Muscle layer of duodenum (tissue), 2 donors: ENCODE measurements around the gene TPSD1.

ENCODE experiments used
- H3K27ac ChIP-seq: one replicate; pipeline ENCODE4 v1.7.0; 2013; ENCODE audit warnings: mild to moderate bottlenecking, low read length
- H3K27me3 ChIP-seq: one replicate; pipeline ENCODE4 v1.7.0; 2013; ENCODE audit warnings: low read depth, mild to moderate bottlenecking, control low read depth, low read length
- H3K36me3 ChIP-seq, 2 donors: one replicate each; pipeline ENCODE4 v1.7.0; 2013; ENCODE audit warnings: low read length in 2 of 2, control low read depth in 1 of 2, mild to moderate bottlenecking in 1 of 2; ENCODE audit not compliant: insufficient read depth in 2 of 2, control insufficient read depth in 1 of 2
- H3K4me1 ChIP-seq, 2 donors: one replicate each; pipeline ENCODE4 v1.7.0; 2013; ENCODE audit warnings: low read length in 2 of 2, mild to moderate bottlenecking in 2 of 2, control low read depth in 1 of 2, moderate library complexity in 1 of 2; ENCODE audit not compliant: insufficient read depth in 2 of 2, control insufficient read depth in 1 of 2
- H3K4me3 ChIP-seq, 2 donors: one replicate each; pipeline ENCODE4 v1.7.0; 2013; ENCODE audit warnings: low read length in 2 of 2, low read depth in 1 of 2, mild to moderate bottlenecking in 1 of 2
- H3K9me3 ChIP-seq, 2 donors: one replicate each; pipeline ENCODE4 v1.7.0; 2013; ENCODE audit warnings: low read length in 2 of 2, control low read depth in 1 of 2, mild to moderate bottlenecking in 1 of 2; ENCODE audit not compliant: control insufficient read depth in 1 of 2
- donor health status: healthy.

Gene TPSD1

DNA sequence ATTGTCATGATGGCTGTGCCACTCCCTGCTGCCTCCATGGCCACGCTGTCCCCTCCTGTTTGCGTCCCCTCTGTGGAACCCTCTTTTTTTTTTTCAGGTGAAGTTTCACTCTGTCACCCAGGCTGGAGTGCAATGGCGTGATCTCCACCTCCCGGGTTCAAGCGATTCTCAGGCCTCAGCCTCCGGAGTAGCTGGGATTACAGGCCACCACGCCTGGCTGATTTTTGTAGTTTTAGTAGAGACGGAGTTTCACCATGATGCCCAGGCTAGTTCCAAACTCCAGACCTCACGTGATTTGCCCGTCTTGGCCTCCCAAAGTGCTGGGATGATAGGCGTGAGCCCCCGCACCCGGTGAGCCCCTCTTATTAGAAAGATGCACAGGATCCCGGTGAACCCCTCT, 42.5 kb downstream of the TPSD1 start:
- no peaks in the 10 kb centered on the region for H3K36me3 ChIP-seq
- peaks cover 6% of the 10 kb centered on the region for H3K27me3 ChIP-seq
- H3K4me3 ChIP-seq, result no peak overlapping the region
- peaks cover 0 to 7% of the 10 kb centered on the region in 2 donors for H3K4me1 ChIP-seq
- H3K27ac ChIP-seq, result no peak overlapping the region
- no peaks in the 10 kb centered on the region for H3K9me3 ChIP-seq

DNA sequence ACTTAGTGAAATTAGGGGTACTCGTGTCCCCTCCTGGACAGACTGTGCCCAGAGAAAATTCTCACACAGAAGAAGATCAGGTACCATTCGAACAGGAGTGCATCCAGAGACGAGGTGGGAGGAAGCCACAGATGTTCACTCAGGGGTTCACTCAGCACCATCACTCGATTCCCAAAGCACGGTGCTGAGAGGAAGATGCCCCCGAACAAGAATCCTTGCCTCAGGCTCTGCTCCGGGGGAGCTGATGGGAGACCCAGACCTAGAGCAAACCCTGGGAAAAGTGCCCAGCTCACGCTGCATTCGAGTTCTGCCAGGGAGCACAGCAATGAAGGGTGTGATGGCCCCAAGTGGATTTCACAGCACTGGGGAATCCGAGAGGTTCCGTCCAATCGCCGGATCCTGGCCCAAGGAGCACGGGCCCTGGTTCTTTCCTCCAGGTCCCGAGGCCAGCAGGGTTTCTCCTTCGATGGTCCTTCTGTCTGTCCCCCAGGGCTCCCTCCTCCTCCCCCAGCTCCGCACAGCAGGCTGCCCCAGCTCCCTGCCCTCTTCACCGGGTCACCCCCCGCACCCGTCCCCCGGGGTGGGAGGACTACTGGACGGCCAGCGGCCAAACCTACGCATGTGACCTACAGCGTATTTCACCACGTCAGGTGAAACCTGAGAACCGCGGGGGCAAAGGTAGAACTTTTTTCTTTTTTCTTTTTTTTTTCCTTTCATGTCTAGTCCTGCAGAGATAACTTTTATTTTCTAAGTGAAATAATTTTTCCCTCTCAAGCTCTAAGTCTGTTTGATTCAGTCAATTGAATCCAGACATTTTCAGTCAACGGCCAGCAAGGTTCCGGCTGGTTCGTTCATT, 43.4 kb downstream of the TPSD1 start:
- H3K27me3 ChIP-seq, result peaks cover 6% of the 10 kb centered on the region

DNA sequence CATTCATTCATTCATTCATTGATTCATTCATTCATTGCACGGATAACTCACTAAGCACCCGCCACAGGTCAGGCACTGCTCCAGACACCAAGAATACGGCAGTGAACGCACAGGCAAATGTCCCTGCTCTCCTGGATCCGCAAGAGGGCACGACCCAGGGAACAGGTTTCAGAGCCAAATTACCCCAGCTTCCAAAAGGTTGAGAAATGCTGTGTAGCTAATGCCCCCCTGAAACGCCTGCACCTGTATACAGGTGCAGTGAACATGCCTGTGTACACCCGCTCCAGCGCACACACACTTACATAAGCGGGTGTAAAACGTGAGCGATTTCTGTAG, 44.0 kb downstream of the TPSD1 start:
- Histone ChIP-seq H3K4me3 (no peak overlapping the region), H3K4me1 (peaks cover 0 to 7% of the 10 kb centered on the region in 2 donors), H3K9me3 (no peaks in the 10 kb centered on the region), H3K27me3 (peaks cover 6% of the 10 kb centered on the region), H3K27ac (no peak overlapping the region), H3K36me3 (no peaks in the 10 kb centered on the region)

More for the DNA sequence above, 43.4 kb downstream of the TPSD1 start:
- Histone ChIP-seq H3K27ac (no peak overlapping the region), H3K4me1 (peaks cover 0 to 7% of the 10 kb centered on the region in 2 donors), H3K4me3 (no peak overlapping the region), H3K36me3 (no peaks in the 10 kb centered on the region), H3K9me3 (no peaks in the 10 kb centered on the region)

DNA sequence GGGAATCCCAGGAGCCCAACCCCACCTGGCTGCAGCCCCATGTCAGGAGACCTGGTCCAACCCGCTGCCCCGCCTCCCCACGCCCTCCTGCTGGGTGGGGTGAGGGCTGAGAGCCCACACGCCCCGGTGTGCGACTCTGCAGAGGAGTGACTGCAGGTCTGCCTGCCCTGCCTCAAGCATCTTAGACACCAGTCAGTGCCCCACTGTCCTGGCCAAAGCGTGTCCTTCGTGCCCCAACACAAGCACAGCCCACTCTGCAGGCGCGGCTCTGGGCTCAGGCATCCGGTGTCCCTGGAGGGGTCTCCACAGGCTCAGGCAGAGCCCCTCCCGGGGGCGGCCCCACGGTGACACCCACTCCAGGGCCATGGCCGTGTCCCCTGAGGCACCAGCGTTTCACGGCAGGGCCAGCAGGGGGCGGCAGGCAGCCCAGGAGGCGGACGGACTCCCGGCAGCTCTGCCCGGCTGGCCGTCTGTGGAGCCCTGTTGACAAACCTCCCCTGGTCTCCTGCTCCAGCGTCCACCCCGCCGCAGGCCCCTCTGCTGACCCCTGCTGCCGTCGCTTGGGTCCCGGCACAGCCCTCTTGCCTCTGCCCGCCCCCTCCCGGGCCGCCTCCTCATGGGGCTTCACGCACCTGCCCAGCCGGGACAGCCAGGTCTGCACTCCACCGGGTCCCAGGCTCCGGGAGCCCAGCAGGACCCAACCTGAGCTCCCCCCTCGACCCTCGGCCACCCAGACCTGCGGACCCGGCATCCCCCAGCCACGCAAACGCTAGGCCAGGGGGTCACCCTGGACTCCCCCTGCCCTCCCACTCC, 45.0 kb downstream of the TPSD1 start:
- H3K4me1 ChIP-seq, result peaks cover 0 to 7% of the 10 kb centered on the region in 2 donors
- peaks cover 6% of the 10 kb centered on the region for H3K27me3 ChIP-seq
- H3K4me3 ChIP-seq, result no peak overlapping the region
- no peaks in the 10 kb centered on the region for H3K9me3 ChIP-seq
- H3K36me3 ChIP-seq, result no peaks in the 10 kb centered on the region
- H3K27ac ChIP-seq, result no peak overlapping the region

DNA sequence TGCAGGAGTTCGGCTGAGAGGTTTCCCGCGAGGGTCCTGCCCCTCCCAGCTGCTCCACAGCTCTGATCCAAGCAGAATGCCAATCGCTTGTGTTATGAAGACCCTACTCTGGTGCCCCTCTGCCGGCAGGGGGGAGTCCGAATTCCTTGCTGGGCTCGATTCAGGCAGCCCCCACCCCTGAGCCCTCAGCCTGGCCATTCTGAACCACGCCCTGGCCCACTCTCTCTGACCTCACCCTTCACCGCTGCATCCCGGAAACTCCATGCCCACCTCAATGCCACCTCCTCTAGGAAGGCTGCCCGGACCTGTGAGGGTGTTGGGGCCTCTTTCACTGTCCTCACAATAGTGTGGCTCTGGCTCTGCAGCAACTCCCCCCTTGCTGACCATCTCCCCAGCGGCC, 45.7 kb downstream of the TPSD1 start:
- H3K4me1 ChIP-seq, result peaks cover 0 to 7% of the 10 kb centered on the region in 2 donors
- H3K4me3 ChIP-seq, result no peak overlapping the region
- no peaks in the 10 kb centered on the region for H3K9me3 ChIP-seq
- no peaks in the 10 kb centered on the region for H3K36me3 ChIP-seq
- no peak overlapping the region for H3K27ac ChIP-seq
- peaks cover 6% of the 10 kb centered on the region for H3K27me3 ChIP-seq

DNA sequence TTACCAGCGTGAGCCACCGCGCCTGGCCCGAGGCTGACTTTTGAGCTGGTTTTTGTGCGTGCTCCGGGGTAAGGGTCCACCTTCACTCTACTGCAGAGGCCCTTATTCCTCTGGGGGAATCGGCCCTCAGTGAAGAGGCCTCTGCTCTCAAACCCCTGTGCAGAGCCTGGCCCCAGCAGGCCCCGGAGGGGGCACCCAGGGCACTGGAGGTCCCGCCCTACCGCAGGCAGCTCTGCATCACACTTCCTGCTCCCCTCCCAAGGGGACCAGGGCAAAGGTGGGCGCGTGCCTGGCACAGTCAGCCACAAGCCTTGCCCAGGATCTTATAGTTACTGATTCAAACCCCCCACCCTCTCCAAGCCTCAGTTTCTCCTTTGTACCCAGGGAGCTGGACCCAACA, 50.0 kb downstream of the TPSD1 start:
- H3K27ac ChIP-seq, result no peak overlapping the region
- H3K4me3 ChIP-seq, result no peak overlapping the region
- H3K4me1 ChIP-seq, result peaks cover under 1 to 13% of the 10 kb centered on the region in 2 donors
- no peaks in the 10 kb centered on the region for H3K36me3 ChIP-seq
- H3K27me3 ChIP-seq, result no peaks in the 10 kb centered on the region
- no peaks in the 10 kb centered on the region for H3K9me3 ChIP-seq

DNA sequence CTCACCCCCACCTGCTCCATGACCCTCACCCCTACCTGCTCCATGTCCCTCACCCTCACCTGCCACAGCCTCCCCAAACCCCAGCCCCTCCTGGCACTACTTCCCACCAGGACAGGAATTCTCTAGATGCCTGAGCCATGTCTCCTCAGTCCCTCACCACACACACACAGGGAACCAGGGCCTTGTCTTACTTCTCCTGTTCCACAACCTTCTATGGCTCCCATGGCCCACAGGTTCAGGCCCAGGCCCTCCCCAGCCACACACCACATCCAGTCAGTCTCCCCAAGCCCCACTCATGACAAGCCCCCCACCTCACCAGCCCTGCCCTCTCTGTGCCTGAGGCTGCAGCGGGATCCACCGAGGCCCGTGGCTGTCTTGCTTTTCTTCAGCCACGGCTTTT, 50.5 kb downstream of the TPSD1 start:
- Histone ChIP-seq H3K27me3 (no peaks in the 10 kb centered on the region), H3K4me3 (no peak overlapping the region), H3K36me3 (no peaks in the 10 kb centered on the region), H3K9me3 (no peaks in the 10 kb centered on the region), H3K4me1 (peaks cover 5 to 14% of the 10 kb centered on the region in 2 donors), H3K27ac (no peak overlapping the region)

DNA sequence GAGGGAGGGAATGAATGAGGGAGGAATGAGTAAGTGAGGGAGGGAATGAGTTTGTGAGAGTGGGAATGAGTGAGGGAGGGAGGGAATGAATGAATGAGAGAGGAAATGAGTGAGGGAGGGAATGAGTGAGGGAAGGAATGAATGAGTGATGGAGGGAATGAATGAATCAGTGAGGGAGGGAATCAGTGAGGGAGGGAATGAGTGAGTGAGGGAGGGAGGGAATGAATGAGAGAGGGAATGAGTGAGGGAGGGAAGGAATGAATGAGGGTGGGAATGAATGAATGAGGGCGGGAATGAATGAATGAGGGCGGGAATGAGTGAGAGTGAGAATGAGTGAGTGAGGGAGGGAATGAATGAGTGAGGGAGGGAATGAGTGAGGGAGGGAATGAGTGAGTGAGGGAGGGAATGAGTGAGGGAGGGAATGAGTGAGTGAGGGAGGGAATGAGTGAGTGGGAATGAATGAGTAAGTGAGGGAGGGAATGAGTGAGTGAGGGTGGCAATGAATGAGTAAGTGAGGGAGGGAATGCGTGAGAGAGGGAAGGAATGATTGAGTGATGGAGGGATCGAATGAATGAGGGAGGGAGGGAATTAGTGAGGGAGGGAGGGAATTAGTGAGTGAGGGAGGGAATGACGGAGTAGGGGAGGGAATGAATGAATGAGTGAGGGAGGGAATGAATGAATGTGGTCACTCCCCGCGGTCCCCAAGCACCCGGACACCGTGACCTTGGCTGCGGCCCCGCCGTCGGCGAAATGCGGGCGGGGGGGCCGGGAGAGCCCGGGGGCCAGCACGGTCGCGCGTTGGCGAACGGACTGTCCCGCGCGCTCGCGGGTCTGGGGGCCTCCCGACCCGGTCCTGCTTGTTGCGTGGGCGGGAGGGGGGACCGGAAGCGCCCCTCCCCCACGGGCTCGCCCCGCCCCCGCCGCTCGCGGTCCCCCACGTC, 52.4 kb downstream of the TPSD1 start:
- Histone ChIP-seq H3K4me1 (peaks cover 10 to 34% of the 10 kb centered on the region in 2 donors), H3K36me3 (peaks cover 0 to 4% of the 10 kb centered on the region in 2 donors), H3K4me3 (peak overlapping the region; percentile 23 to 61), H3K27me3 (no peaks in the 10 kb centered on the region), H3K9me3 (no peaks in the 10 kb centered on the region), H3K27ac (no peak overlapping the region)
